K562 (cell line): ENCODE results near the gene SERTAD1. TPM values are rescaled to one million over a fixed set of nuclear protein-coding genes. Genes with fewer than 3 reads are reported as not detected.

Experiments
- DPF2 ChIP-seq: fragments of 450-650 bp; IDR thresholded peaks from 2 replicates; pipeline ENCODE4 v1.6.1; 2016
- EZH2 ChIP-seq: IDR thresholded peaks from 2 replicates; pipeline ENCODE4 v1.6.1; 2012; ENCODE audit warnings: low read depth, mild to moderate bottlenecking, inconsistent platforms, low read length, borderline replicate concordance
- FOXA3 ChIP-seq, 2 experiments: fragments of 450-650 bp in 1 of 2; sonication (generic) in 1 of 2; formaldehyde crosslinking; IDR thresholded peaks in 1 of 2; conservative IDR thresholded peaks in 1 of 2; 2 replicates each; pipeline versions ENCODE4 v1.4.0 to v1.8.0; 2020 to 2022; ENCODE audit warnings: mild to moderate bottlenecking in 2 of 2, missing genetic modification reagents in 1 of 2
- HMGN3 ChIP-seq: IDR thresholded peaks from 2 replicates; pipeline ENCODE4 v1.6.1; 2011; ENCODE audit warnings: borderline replicate concordance, low read depth, mild to moderate bottlenecking, mixed read lengths, low read length; ENCODE audit not compliant: insufficient read length; ENCODE audit errors: extremely low read depth
- HOXB6 ChIP-seq: fragments of 250-450 bp; sonication (Bioruptor Pico); IDR thresholded peaks from 2 replicates; pipeline ENCODE4 v1.5.1; 2022; ENCODE audit warnings: mild to moderate bottlenecking, borderline replicate concordance
- MXI1 ChIP-seq: IDR thresholded peaks from 2 replicates; pipeline ENCODE4 v1.6.1; 2011; ENCODE audit warnings: low read depth, mild to moderate bottlenecking, improper control_type of control experiment, low read length
- NCOR1 ChIP-seq: fragments of 450-650 bp; IDR thresholded peaks from 2 replicates; pipeline ENCODE4 v1.6.1; 2016; ENCODE audit warnings: mild to moderate bottlenecking, moderate library complexity
- PPARD ChIP-seq: fragments of 250-450 bp; sonication (Bioruptor Pico); IDR thresholded peaks from 2 replicates; pipeline ENCODE4 v1.8.0; 2022; ENCODE audit warnings: inconsistent platforms, mild to moderate bottlenecking, moderate library complexity
- PURB ChIP-seq: sonication (generic); formaldehyde crosslinking; IDR thresholded peaks from 2 replicates; pipeline ENCODE4 v1.9.0; 2021; ENCODE audit warnings: low read depth, mild to moderate bottlenecking, missing genetic modification reagents
- RCOR1 ChIP-seq, 2 experiments: IDR thresholded peaks; 2 replicates each; pipeline ENCODE4 v1.6.1; 2012; ENCODE audit warnings: low read depth in 2 of 2, low read length in 2 of 2, borderline replicate concordance in 1 of 2, improper control_type of control experiment in 1 of 2
- SNIP1 ChIP-seq: fragments of 450-650 bp; IDR thresholded peaks from 2 replicates; pipeline ENCODE4 v1.7.1; 2017; ENCODE audit warnings: low read depth, mild to moderate bottlenecking
- ZC3H8 ChIP-seq: fragments of 450-650 bp; IDR thresholded peaks from 2 replicates; pipeline ENCODE4 v1.6.1; 2017
- ZNF77 ChIP-seq: fragments of 250-450 bp; sonication (Bioruptor Pico); IDR thresholded peaks from 2 replicates; pipeline ENCODE4 v1.5.0; 2020
- polyA plus RNA-seq, 8 experiments: library from polyadenylated mRNA; depleted of rRNA in 4 of 8; stranded (reverse) in 5 of 8; unstranded in 3 of 8; fragments of >200 nt; fragmentation: Nextera tagmentation in 2 of 8; fragmentation: Illumina TruSeq in 1 of 8; extraction: Ambion mirVana in 2 of 8; extraction: Trizol in 1 of 8; gene quantifications; 2 replicates each; pipeline versions ENCODE4 v1.2.1 to v1.2.3, GENCODE V29; 2011 to 2014; ENCODE audit warnings: inconsistent platforms in 1 of 8, missing spikeins in 1 of 8
- total RNA-seq, 7 experiments: library from RNA; depleted of rRNA in 6 of 7; stranded (reverse); fragments of >200 nt in 6 of 7; fragmentation: Illumina TruSeq in 2 of 7; extraction: Trizol in 2 of 7; gene quantifications; 2 replicates each; pipeline versions ENCODE4 v1.2.1 to v1.2.3, GENCODE V29; 2011 to 2021; ENCODE audit warnings: low replicate concordance in 1 of 7
- TF ChIP-seq, protein P1 (sequence below): fragments of 450-650 bp; IDR thresholded peaks from 2 replicates; pipeline ENCODE4 v1.6.1; 2017; ENCODE audit warnings: antibody characterized with exemption, mild to moderate bottlenecking
- TF ChIP-seq, protein P2 (sequence below): sonication (generic); formaldehyde crosslinking; IDR thresholded peaks from 2 replicates; pipeline ENCODE4 v1.8.1; 2022; ENCODE audit warnings: missing genetic modification reagents
- TF ChIP-seq, protein P3 (sequence below): fragments of 250-450 bp; sonication (Bioruptor Pico); IDR thresholded peaks from 2 replicates; pipeline ENCODE4 v1.4.0; 2020

Gene SERTAD1
- total and polyA plus RNA-seq, 9 of the 15 experiments (the other 6 are each of a cell fraction or from before 2014, with no cell fraction given), result 0.15 to 8.7 (median 4.9) TPM

- TF ChIP-seq, protein P1, sequence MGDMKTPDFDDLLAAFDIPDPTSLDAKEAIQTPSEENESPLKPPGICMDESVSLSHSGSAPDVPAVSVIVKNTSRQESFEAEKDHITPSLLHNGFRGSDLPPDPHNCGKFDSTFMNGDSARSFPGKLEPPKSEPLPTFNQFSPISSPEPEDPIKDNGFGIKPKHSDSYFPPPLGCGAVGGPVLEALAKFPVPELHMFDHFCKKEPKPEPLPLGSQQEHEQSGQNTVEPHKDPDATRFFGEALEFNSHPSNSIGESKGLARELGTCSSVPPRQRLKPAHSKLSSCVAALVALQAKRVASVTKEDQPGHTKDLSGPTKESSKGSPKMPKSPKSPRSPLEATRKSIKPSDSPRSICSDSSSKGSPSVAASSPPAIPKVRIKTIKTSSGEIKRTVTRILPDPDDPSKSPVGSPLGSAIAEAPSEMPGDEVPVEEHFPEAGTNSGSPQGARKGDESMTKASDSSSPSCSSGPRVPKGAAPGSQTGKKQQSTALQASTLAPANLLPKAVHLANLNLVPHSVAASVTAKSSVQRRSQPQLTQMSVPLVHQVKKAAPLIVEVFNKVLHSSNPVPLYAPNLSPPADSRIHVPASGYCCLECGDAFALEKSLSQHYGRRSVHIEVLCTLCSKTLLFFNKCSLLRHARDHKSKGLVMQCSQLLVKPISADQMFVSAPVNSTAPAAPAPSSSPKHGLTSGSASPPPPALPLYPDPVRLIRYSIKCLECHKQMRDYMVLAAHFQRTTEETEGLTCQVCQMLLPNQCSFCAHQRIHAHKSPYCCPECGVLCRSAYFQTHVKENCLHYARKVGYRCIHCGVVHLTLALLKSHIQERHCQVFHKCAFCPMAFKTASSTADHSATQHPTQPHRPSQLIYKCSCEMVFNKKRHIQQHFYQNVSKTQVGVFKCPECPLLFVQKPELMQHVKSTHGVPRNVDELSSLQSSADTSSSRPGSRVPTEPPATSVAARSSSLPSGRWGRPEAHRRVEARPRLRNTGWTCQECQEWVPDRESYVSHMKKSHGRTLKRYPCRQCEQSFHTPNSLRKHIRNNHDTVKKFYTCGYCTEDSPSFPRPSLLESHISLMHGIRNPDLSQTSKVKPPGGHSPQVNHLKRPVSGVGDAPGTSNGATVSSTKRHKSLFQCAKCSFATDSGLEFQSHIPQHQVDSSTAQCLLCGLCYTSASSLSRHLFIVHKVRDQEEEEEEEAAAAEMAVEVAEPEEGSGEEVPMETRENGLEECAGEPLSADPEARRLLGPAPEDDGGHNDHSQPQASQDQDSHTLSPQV, result 0 out of 2 replicates have a peak, but pooled peaks have one; percentile 46
- TF ChIP-seq EZH2 (no peak), HMGN3 (peak; percentile 87), ZNF77 (CRISPR knock-in tag) (no peak), PURB (CRISPR knock-in tag) (no peak), PPARD (CRISPR knock-in tag) (no peak), RCOR1 (IDR thresholded peaks at IDR 0.05; ENCODE audit: borderline replicate concordance in 1 of 2, low read depth in 2 of 2, low read length in 2 of 2) (peak in 1 of 2 experiments; percentile 65; a peak in 3 of 4 replicates), HOXB6 (no peak), DPF2 (peak; percentile 96), SNIP1 (no peak), FOXA3 (CRISPR knock-in tag; conservative IDR thresholded peaks at IDR 0.05 in 1 of 2, IDR thresholded peaks at IDR 0.05 in 1 of 2) (0 out of 4 replicates have a peak, but pooled peaks of 1 of the 2 experiments have one; percentile 8), MXI1 (peak; percentile 51; the same call in 1 of the 2 replicates), ZC3H8 (no peak), NCOR1 (peak; percentile 98)
- TF ChIP-seq, protein P2, sequence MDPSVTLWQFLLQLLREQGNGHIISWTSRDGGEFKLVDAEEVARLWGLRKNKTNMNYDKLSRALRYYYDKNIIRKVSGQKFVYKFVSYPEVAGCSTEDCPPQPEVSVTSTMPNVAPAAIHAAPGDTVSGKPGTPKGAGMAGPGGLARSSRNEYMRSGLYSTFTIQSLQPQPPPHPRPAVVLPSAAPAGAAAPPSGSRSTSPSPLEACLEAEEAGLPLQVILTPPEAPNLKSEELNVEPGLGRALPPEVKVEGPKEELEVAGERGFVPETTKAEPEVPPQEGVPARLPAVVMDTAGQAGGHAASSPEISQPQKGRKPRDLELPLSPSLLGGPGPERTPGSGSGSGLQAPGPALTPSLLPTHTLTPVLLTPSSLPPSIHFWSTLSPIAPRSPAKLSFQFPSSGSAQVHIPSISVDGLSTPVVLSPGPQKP (CRISPR knock-in tag), result no peak
- TF ChIP-seq, protein P3, sequence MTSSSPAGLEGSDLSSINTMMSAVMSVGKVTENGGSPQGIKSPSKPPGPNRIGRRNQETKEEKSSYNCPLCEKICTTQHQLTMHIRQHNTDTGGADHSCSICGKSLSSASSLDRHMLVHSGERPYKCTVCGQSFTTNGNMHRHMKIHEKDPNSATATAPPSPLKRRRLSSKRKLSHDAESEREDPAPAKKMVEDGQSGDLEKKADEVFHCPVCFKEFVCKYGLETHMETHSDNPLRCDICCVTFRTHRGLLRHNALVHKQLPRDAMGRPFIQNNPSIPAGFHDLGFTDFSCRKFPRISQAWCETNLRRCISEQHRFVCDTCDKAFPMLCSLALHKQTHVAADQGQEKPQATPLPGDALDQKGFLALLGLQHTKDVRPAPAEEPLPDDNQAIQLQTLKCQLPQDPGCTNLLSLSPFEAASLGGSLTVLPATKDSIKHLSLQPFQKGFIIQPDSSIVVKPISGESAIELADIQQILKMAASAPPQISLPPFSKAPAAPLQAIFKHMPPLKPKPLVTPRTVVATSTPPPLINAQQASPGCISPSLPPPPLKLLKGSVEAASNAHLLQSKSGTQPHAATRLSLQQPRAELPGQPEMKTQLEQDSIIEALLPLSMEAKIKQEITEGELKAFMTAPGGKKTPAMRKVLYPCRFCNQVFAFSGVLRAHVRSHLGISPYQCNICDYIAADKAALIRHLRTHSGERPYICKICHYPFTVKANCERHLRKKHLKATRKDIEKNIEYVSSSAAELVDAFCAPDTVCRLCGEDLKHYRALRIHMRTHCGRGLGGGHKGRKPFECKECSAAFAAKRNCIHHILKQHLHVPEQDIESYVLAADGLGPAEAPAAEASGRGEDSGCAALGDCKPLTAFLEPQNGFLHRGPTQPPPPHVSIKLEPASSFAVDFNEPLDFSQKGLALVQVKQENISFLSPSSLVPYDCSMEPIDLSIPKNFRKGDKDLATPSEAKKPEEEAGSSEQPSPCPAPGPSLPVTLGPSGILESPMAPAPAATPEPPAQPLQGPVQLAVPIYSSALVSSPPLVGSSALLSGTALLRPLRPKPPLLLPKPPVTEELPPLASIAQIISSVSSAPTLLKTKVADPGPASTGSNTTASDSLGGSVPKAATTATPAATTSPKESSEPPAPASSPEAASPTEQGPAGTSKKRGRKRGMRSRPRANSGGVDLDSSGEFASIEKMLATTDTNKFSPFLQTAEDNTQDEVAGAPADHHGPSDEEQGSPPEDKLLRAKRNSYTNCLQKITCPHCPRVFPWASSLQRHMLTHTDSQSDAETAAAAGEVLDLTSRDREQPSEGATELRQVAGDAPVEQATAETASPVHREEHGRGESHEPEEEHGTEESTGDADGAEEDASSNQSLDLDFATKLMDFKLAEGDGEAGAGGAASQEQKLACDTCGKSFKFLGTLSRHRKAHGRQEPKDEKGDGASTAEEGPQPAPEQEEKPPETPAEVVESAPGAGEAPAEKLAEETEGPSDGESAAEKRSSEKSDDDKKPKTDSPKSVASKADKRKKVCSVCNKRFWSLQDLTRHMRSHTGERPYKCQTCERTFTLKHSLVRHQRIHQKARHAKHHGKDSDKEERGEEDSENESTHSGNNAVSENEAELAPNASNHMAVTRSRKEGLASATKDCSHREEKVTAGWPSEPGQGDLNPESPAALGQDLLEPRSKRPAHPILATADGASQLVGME, result peak; percentile 47; the same call in 1 of the 2 replicates
Measured at GRCh38 chr19:40464059-40465024, 38.5 kb upstream of the SERTAD1 start (continued).
